H1 (cell line): ENCODE results near the gene ANKS1B. TPM values are rescaled to one million over a fixed set of nuclear protein-coding genes. Genes with fewer than 3 reads are reported as not detected.

ENCODE experiments used
- BACH1 ChIP-seq: IDR thresholded peaks from 2 replicates; pipeline ENCODE4 v1.6.1; 2012; ENCODE audit warnings: low read length, improper control_type of control experiment
- E2F6 ChIP-seq: IDR thresholded peaks from 2 replicates; pipeline ENCODE4 v1.6.1; 2012; ENCODE audit warnings: inconsistent platforms
- NRF1 ChIP-seq: IDR thresholded peaks from 2 replicates; pipeline ENCODE4 v1.6.1; 2011; ENCODE audit warnings: mild to moderate bottlenecking, low read depth, low read length, improper control_type of control experiment
- POLR2A ChIP-seq, 2 experiments: IDR thresholded peaks; 1 replicate in 1 of 2; 2 replicates in 1 of 2; pipeline ENCODE4 v1.6.1; 2011; ENCODE audit warnings: low read depth in 2 of 2, low read length in 2 of 2, mild to moderate bottlenecking in 2 of 2; ENCODE audit errors: control extremely low read depth in 1 of 2
- POU5F1 ChIP-seq: IDR thresholded peaks from 2 replicates; pipeline ENCODE4 v1.6.1; 2011; ENCODE audit warnings: low read depth, mild to moderate bottlenecking, low read length, moderate library complexity
- YY1 ChIP-seq: IDR thresholded peaks from 2 replicates; pipeline ENCODE4 v1.6.1; 2011; ENCODE audit warnings: low read depth, mild to moderate bottlenecking, low read length
- polyA plus RNA-seq, 7 experiments: library from polyadenylated mRNA; depleted of rRNA in 3 of 7; stranded (reverse) in 5 of 7; unstranded in 2 of 7; fragments of >200 nt in 5 of 7; fragments of 200-250 nt in 2 of 7; gene quantifications; 1 replicate in 5 of 7; 2 replicates in 1 of 7; 4 replicates in 1 of 7; pipeline versions ENCODE4 v1.2.1 to v1.2.3, GENCODE V29; 2011 to 2013; ENCODE audit warnings: missing spikeins in 2 of 7, mixed read lengths in 2 of 7
- total RNA-seq: library from RNA; stranded (reverse); fragmentation: NEBNext Ultra II Directional; extraction: Animal tissue kit (Norgen Biotek cat#: 25700); gene quantifications from 2 replicates; pipeline ENCODE4 v1.2.1, GENCODE V29; 2021

ANKS1B gene
- total and polyA plus RNA-seq, 2 of the 8 experiments (the other 6 are each of a cell fraction or from before 2014, with no cell fraction given), result 2.7 to 6.1 TPM

GRCh38 chr12:98819071-98819470 lies 1165.7 kb downstream of the ANKS1B start (continued):
- TF ChIP-seq E2F6, result no peak
- TF ChIP-seq NRF1, result no peak
- TF ChIP-seq YY1, result no peak
- TF ChIP-seq BACH1, result no peak
- no peak for TF ChIP-seq POU5F1
- no peak for TF ChIP-seq POLR2A (IDR thresholded peaks at IDR 0.05; ENCODE audit: control extremely low read depth in 1 of 2, low read depth in 2 of 2, low read length in 2 of 2)
